Measurements from ENCODE around the gene GTPBP2.
"Not testable (repeated sequence)": the region's sequence is repeated elsewhere in the genome, so short reads cannot be mapped to it uniquely, and the experiment has no call there.

GTPBP2 gene, protein sequence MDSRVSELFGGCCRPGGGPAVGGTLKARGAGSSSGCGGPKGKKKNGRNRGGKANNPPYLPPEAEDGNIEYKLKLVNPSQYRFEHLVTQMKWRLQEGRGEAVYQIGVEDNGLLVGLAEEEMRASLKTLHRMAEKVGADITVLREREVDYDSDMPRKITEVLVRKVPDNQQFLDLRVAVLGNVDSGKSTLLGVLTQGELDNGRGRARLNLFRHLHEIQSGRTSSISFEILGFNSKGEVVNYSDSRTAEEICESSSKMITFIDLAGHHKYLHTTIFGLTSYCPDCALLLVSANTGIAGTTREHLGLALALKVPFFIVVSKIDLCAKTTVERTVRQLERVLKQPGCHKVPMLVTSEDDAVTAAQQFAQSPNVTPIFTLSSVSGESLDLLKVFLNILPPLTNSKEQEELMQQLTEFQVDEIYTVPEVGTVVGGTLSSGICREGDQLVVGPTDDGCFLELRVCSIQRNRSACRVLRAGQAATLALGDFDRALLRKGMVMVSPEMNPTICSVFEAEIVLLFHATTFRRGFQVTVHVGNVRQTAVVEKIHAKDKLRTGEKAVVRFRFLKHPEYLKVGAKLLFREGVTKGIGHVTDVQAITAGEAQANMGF

DNA sequence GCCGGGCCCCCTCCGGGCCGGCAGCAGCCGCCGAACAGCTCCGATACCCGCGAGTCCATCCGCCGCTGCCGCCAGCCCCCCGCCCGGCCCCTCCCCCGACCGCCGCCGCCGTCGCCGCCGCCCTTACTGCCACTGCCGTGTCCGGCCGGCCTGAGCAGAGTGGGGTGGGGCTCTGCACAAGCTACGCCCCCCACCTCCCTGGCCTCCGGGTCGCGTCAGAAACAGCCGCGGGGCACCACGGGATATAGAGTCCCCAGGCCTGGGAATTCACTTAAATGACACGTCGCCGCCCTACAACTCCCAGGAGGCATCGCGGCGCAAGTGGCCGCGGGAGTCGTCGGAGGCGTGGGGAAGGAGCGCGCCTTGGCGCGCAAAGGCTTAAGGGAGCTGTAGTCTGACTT, at the start of gene GTPBP2:
TSS of gene GTPBP2 (minus strand) at position 161 of the 401 bp plus-strand sequence. CDS start at position 59, 102 bp downstream.
- peak; percentile 96 for DNase-seq

DNA sequence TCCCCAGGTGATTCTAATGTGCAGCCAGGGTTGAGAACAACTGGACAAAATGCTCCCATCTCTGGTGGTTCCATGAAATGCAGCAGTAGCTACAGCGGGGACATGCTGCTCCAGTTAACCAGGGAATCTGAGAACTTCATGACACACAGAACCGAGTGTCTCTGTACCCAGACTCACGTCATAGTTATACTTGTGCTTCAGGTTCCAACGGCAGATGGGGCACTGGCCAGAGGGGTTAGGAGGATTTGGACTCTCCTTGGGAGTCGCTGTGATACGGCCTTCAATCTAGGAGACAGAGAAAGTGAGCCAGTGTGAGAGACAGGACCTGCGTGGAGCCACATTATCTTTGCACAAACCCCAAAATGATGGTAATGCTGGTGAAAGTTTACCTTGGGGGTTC, 49.3 kb upstream of the GTPBP2 start:
- DNase-seq = no peak

DNA sequence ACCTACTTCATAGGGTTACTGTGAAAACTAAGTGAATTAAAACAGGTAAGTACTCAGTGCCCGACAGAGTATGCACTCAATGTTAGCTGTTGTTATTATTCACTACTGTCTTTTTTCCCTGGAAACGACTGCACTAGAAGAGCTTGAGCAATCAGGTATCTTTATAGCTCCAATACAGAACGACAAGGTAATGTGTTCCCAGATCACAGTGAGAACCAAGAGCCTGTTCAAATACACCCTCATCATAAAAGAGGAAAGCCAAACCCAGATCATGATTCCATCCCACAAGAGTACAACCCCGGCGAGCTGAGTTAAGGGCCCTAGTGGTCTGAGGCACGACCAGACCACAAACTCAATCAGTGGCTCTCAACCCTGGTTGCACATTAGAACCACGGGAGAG, 48.7 kb upstream of the GTPBP2 start:
- no peak for DNase-seq

DNA sequence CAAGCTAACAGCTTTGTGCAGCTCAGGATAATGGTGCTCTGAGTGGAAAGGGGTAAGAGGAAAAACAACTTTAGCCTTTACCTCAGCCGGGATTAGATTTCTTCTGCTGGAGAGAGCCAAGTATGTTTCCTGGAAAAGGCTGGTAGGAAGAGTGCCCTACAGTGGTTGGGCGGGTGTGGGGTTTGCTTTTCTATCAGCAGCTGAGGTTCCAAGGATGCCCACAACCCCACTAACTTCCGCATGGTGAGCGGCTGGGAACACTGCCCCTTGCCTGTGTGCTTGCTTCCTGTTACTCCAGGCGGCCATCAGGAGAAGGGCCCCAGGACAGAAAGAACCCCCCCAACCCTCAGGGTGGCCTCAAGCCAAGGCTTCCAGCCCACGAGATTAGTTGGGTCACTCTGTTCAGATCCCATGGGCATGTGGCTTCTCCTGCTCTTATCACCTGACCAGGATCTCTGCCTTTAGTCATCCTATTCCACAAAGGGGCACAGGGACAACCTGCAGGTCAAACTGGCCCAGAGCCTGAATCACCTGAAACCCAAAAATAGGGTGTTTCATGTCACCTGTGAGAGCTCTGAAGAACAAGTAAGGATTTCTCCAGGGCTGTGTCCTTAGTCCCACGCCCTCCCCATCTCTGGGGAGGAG, 48.0 kb upstream of the GTPBP2 start:
- no peak for DNase-seq

DNA sequence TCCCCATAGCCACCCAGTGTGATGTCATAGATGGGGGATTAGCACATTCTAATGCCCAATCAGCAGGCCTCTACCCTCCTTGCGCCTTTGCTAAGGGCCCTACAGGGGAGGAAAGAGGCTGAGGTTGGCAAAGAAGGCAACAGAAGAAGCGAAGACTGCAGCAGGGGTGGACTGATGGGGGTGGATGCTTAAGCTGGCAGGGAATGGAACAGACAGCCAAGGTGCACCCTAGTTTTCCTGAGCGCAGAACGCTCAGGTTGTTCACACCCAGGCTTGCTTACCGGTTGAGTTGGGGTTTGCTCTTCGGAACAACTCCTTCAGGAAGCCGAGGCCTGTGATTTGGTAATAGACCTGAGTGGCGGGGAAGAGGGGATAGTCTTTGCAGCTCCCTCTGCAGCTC, 45.9 kb upstream of the GTPBP2 start:
- DNase-seq = no peak

DNA sequence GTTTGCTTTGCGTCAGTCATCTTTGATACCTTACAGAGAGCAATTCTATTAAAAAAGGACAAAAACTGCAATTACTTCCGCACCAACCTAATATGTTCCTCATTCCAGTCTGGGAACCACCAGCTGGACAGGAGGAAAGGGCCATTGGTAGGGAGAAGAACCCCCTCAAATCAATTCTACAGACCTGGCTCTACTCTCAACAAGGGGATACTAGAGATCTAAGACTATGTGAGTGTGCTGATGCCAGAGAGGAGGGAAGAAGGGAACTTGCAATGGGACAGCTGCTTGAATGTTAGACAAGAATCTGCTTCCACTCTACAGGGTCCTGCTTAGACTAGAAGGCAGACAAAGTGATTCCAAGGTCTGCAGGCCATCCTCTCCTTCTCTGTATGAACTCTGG, 45.2 kb upstream of the GTPBP2 start:
- DNase-seq = no peak

DNA sequence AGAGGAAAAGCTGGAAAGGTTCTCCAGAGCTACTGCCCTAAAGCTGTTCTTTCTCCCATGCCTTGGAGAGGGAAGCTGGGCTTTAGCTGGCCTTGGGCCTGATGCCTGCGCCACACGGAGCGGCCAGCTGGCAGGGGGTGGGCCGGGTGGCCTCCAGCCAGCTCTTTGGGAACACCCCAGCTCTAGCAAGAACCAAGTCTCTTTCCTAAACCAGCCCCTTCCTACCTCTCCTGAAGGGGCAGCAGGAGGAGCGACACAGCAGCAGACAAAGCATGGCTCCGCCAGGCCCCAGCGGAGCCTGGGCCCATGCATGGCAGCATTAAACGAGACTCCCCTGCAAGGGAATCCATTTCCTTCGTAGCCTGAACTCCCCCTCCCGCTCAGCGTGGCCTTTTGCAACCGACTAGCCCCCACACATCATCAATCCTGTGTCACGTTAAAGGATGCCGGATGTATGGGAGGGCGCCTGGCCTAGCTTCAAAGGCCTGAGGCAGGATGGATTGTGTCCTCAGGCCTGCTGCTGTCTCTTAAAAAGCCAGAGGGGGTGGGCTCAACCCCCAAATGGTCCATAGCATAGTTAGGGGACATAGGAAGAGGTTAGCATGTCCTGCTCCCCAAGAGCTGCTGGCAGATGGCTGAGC, 44.5 kb upstream of the GTPBP2 start:
- DNase-seq = no peak

DNA sequence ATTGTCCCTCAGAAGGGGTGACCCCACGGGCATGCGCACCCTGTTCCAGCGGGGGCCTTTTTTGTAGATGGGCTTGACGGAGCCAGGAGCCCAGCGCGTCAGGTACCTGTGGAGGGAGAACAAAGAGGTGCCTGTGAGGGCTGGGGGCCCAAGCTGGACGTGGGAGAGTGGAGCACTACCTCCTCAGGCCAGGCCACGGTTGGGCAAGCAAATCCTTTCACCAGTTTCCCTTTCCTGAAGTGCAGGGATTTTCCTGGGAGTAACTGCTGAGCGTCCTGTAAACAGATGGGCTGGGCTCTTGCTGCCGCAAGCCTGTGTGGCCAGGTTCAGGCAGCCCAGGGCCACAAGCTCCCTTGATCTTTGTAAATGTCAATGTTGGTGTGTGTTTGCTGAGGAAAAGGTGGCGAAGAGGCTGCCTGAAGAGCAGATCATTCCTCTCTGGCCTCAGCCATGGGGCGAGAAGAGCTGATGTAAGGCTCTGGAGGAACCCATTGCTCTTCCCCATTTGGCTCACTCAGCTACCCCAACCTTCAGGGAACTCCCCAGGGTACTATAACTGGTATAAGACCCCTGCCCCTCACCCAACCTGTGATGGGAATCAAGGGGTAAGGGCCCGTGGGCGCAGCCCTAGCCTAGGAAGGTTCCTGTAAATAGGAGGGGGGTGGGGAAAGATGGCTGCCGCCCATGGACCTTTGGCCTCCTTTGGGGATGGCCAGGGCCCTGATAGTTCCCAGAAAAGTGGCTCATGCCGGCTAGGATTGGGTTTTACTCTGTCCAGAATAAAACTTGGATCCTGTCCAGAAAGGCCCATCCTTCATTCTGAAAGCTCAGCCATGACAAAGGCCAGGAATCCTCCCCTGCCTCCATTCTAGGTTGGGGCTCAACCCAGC, 43.0 kb upstream of the GTPBP2 start:
- DNase-seq = no peak

DNA sequence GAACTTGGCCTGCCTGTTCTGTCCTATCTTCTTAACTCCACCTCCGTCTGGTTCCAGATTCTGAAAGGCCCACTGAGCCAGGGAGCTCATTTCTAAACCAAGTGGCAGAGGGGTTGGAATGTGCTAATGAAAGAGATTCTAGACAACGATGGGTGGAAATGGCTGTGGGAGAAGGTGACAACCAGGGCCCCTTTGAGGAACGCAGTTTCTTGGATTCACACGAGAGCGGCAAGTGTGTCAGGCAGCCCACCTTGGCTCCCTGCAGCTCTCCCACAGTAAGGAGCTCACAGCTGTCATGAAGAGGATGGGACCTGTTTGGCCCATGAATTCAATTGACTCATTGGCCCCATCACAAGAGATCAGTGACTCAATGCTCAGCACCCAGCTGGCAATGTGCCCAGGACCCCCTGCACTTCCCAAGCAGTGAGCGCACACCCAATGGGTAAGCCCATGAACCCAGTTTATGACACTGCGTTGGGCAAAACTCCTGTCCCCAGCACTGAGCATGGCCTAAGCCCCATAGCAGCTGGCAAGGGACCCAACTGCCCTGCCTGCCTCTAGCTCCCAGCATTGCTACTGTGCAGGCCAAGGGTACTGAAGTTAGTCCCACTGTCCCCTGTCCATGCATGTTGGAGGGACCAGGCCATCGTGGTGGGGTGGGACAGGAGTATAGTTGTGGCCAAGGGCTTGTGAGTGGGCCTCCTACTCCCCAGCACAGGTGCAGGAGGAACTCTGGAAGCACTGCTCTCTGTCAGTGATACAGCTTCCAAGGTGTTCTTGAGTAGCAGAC, 42.1 kb upstream of the GTPBP2 start:
- no peak for DNase-seq

DNA sequence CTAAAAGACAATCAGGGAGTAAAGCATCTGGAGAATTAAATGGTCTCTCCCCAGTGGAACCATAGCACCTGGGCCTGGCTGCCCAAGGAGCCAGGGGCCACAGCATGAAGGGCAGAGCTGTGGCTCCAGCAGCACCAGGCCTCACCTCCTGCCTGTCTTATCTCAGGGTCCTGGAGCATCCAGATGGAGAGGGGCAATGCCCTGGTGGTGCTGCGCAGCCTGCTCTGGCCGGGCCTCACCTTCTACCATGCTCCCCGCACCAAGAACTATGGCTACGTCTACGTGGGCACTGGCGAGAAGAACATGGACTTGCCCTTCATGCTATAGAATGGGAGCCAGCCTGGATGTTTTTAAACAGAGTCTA, 41.5 kb upstream of the GTPBP2 start:
- no peak for DNase-seq

DNA sequence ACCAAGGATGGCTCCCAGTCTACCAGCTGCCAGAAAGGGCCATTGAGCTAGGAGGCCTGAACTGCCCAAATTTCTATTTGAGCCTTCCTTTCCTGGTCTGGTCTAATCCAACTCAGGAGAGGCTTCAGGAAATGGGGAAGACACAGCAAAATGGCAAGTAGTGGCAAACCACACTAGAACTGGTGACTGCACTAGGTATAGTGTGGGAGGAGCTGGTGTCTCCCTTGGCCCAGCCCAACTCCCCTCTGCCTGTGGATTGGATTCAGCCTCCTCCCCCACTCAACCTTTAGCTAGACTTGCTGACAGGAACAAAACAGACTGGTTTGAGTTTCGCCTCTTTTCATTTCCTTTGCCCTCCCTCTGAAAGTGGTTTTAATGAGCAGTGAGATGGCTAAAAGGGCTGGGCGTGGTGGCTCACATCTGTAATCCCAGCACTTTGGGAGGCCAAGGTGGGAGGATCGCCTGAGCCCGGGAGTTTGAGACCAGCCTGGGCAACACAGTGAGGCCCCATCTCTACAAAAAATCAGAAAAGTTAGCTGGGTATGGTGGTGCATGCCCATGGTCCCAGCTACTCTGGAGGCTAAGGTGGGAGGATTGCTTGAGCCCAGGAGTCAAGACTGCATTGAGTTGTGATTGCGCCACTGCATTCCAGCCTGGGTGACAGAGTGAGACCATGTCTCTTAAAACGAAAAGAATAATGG, 41.0 kb upstream of the GTPBP2 start:
- peak in 1 of 2 donors; percentile 15 for DNase-seq

DNA sequence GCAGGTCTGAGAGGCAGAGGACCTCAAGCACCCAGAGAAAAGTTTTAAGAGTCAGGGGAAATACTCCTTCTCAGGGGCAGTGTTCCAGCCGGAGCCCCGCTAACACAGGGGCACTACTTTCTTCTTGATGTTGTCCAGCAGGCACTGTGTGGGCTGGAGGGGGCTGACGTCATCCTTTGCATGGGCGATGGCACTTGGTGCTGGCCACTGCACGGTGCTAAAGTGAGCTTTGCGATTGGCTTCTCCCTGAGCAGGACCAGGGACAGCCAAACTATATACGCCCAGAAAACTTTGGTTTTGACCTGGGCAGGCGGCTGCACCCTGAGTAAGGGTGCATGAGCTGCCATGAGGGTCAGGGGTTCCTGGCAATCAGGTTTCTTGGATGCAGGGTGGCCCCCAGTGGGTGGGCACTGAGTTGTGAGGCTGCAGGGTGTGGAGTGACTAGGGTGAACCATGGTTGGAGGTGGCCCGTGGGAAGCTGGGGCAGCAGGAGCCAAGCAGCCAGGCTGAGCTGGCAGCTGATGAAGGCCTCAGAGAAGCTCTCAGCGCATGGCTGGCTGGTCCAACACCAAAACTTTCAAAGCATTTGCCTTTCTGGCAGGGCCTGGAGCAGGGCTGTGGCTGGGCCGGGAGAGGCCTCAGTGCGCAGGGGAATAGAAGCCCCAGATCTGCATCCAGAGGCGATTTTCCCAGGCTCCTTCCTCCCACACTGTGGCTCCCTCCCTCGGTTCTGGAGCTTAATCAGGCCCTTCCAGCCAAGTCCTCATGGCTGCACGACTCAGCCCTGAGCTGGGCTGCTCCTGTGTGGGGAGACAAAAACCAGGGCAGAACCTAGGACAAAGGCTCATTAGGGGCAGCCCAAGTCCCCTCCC, 40.2 kb upstream of the GTPBP2 start:
- DNase-seq = no peak

DNA sequence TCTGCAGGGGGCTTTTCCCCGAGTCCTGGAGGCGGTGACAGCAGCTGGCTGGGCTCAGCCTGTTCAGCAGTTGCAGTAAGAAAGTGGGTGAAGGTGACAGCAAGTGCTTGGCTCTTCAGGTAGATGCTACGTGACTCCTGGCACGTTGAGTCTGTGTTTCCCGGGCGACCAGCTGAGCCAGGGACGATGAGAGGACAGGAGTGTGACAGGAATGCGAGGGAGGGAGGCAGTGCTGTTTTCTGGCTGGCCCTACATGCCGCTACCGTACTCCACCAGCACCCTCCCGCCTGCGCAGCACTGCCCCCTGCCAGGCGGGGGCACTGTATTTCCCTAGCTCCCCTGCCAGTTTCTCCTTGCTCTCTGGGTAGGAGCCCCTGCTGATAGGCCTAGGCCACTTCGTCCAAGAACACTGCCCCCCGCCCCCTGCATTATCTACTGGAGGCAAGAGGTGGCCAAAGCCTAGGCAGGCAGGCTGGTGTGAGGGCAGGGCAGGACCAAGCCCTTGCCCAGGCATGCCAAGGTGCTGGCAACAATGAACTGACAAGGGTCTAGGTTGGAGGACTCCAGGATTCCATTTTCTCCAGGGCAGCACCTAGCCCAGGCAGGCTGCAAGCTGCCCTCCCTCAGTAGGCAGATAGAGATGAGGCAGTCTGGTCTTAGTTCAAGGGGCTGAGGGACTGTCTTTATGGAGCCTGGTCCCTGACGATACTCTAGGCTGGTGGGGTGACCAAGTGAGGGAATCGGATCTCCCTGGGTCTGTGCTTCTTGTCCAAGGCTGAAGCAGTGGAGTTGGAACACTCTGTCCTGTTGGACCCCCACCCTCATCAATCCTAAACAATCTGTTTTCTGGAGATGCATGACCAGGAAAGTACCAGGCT, 39.3 kb upstream of the GTPBP2 start:
- DNase-seq = peak; percentile 45 to 61

DNA sequence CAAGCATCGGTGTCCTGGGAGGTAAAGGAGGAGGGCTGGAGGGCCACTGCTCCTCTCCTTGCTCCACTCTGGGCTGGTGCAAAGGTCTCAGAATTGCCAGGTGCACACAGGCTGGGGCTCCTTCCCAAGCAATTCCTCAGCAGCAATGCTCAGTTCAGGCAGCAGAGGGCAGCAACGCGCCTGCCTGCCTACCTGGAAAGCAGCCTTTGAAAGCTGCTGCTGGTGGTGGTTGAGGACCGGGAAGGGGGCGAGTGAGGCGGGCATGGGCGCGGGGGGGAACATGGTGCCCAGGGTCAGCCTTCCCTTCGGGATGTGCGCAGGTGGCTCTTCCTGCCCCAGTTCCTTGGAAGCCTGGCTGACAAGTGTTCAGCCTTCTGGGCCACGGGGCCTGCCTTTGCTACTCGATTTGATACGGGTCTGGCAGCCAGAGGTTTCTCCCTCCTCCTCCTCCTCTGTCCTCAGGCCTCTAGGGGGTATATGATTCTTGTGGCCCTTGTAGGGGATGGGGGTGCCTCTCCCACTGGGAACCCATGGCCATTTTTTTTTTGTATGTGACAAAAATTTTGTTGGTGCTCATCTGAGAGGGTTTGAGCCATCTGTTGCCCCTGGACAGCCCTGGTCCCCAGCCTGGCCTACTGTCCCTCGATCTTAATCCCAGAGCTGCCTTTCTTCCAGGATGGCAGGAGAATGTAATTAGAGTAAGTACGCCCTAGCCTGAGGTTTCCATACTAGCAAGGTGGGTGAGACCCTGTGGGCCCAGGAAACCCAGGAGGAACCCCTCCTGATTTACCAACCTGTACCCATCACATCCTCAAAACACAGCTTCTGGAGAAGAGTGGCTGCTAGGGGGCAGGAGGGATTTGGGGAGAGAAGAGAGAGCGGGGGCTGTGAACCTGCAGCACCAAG, 38.4 kb upstream of the GTPBP2 start:
- DNase-seq = peak; percentile 90 to 91

DNA sequence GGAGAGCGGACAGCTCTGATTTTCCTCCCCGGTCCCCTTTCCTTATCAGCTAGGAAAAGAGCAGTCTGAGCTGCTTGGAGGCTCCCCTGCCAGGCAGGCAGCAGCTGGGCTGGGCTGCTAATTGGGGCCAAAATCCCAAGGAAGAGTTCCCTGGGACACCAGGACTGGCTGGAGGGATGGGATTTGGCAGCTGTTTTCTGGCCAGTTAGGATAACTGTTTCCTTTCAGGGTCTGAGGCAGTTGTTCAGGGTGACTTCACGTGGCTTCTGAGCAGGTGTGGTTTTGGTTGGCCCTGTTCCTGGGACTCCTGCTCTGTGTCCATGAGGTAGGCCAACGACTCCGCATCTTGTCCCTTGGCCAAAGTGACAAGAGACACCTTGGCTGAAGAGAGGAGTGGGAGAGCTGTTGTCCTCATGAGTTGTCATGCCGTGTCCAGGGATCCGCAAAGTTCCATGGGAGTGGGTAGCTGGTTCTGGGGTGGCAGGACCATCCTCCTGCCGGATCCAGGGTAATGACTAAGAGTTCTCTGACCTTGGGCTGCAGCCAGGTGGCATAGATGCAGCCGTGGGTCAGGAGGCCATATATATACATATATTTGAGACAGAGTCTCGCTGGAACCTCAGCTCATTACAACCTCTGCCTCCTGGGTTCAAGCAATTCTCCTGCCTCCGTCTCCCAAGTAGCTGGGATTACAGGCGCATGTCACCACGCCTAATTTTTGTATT, 37.3 kb upstream of the GTPBP2 start:
- no peak for DNase-seq

DNA sequence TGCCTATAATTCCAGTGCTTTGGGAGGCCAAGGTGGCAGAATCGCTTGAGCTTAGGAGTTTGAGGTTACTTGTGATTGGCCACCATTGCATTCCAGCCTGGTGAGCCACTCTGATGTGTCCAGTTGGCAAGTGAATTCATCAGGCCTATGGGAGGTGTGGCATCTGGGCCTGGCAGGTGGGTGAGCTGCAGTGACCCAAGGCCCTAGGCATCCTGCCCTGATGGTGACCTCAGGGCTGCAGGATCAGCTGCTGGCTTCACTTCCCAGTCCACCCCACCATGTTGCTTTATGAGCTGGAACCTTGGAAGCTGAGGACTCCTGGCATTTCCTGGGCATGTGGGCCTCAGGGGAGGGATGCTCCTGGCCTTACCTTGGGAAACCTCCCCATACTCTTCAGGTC, 36.3 kb upstream of the GTPBP2 start:
- no peak for DNase-seq

DNA sequence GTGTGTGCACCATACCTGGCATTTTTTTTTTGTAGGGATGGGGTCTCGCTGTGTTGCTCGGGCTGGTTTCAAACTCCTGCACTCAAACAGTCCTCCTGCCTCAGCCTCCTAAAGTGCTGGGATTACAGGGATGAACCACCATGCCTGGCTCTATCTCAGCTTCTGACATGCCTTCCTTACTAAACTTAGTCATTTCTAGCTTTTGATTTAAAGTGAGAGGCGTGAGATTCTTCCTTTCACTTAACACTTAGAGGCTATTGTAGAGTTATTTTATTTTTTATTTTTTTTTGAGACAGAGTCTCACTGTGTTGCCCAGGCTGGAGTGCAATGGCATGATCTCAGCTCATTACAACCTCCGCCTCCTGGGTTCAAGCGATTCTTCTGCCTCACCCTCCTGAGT, 33.9 kb upstream of the GTPBP2 start:
- not testable (repeated sequence) for DNase-seq
